Endothelial cell of umbilical vein (primary cell): Measurements from ENCODE around the gene CD109. TPM values are rescaled to one million over a fixed set of nuclear protein-coding genes. Genes with fewer than 3 reads are reported as not detected.
"Not testable (repeated sequence)": the region's sequence is repeated elsewhere in the genome, so short reads cannot be mapped to it uniquely, and the experiment has no call there.

ENCODE experiments used
- BruUV-seq: library from RNA; stranded (reverse); fragments of 400-500 nt; replicated peaks from 2 replicates; lab custom pipeline; 2021; lab: Mats Ljungman, UMichigan
- CTCF ChIA-PET: fragments of 300-600, 350-600 bp; sonication (Branson Sonifier 250); formaldehyde crosslinking; loops from one replicate; lab custom pipeline; 2021; ENCODE audit warnings: antibody characterized with exemption, inconsistent platforms; lab: Charles Lee
- POLR2A ChIA-PET: fragments of 300-600, 350-600 bp; sonication (Branson Sonifier 250); formaldehyde crosslinking; loops from one replicate; lab custom pipeline; 2021; ENCODE audit warnings: antibody characterized with exemption, inconsistent platforms; lab: Charles Lee
- DNase-seq: peaks from one replicate; pipeline ENCODE4 v3.0.0-alpha.2; 2011; ENCODE audit warnings: low read depth, low spot score
- FAIRE-seq: peaks from 2 replicates; lab custom pipeline; 2011; peaks lifted over from hg19 to GRCh38; lab: Jason Lieb, UNC
- H2AFZ ChIP-seq: 2 replicates; pipeline ENCODE4 v1.6.0; 2012; ENCODE audit warnings: low read depth, low read length, control low read depth, inconsistent platforms
- H3K27ac ChIP-seq: 2 replicates; pipeline ENCODE4 v1.5.1; 2011; ENCODE audit warnings: low read depth, mild to moderate bottlenecking, control low read depth, low read length, moderate library complexity; ENCODE audit not compliant: insufficient read depth
- H3K27me3 ChIP-seq, 2 experiments: 2 replicates each; pipeline versions ENCODE4 v1.6.0 to v1.6.1; 2011; ENCODE audit warnings: low read length in 2 of 2, mixed read lengths in 1 of 2; ENCODE audit not compliant: control insufficient read depth in 2 of 2, insufficient read depth in 2 of 2
- H3K36me3 ChIP-seq, 2 experiments: 2 replicates in 1 of 2; 3 replicates in 1 of 2; pipeline ENCODE4 v1.5.1; 2011; ENCODE audit warnings: low read length in 2 of 2, mild to moderate bottlenecking in 1 of 2, moderate library complexity in 1 of 2; ENCODE audit not compliant: control insufficient read depth in 2 of 2, insufficient read depth in 2 of 2; ENCODE audit errors: extremely low read depth in 1 of 2
- H3K4me1 ChIP-seq: 3 replicates; pipeline ENCODE4 v1.5.1; 2011; ENCODE audit warnings: mild to moderate bottlenecking, low read length; ENCODE audit not compliant: control insufficient read depth, insufficient read depth; ENCODE audit errors: extremely low read depth
- H3K4me2 ChIP-seq: 2 replicates; pipeline ENCODE4 v1.6.1; 2011; ENCODE audit warnings: low read length, control low read depth, mixed read lengths; ENCODE audit not compliant: insufficient read depth
- H3K4me3 ChIP-seq, 3 experiments: fragments of 200-600 bp in 1 of 3; sonication (generic), shearing (Covaris generic) in 1 of 3; replicated peaks in 1 of 3; 2 replicates each; pipeline ENCODE4 v1.5.1; 2011 to 2016; ENCODE audit warnings: control low read depth in 3 of 3, low read length in 3 of 3, mild to moderate bottlenecking in 2 of 3, inconsistent platforms in 1 of 3, low read depth in 1 of 3, moderate library complexity in 1 of 3; ENCODE audit not compliant: insufficient read depth in 1 of 3
- H3K79me2 ChIP-seq: 2 replicates; pipeline ENCODE4 v1.6.0; 2012; ENCODE audit warnings: low read length, inconsistent platforms; ENCODE audit not compliant: control insufficient read depth, insufficient read depth
- H3K9ac ChIP-seq: replicated peaks from 2 replicates; pipeline ENCODE3; 2011; ENCODE audit warnings: low read length, control low read depth; ENCODE audit not compliant: insufficient read depth; ENCODE audit errors: extremely low read depth
- H3K9me1 ChIP-seq: replicated peaks from 3 replicates; pipeline ENCODE4 v1.6.0; 2011; ENCODE audit warnings: mild to moderate bottlenecking, low read length; ENCODE audit not compliant: control insufficient read depth, insufficient read depth; ENCODE audit errors: extremely low read depth
- H3K9me3 ChIP-seq: replicated peaks from 2 replicates; pipeline ENCODE4 v1.5.1; 2012; ENCODE audit warnings: low read length, inconsistent platforms; ENCODE audit not compliant: control insufficient read depth, insufficient read depth
- H4K20me1 ChIP-seq: replicated peaks from 2 replicates; pipeline ENCODE3; 2011; ENCODE audit warnings: mild to moderate bottlenecking, low read length; ENCODE audit not compliant: control insufficient read depth, insufficient read depth; ENCODE audit errors: extremely low read depth
- JUN ChIP-seq: IDR thresholded peaks from 2 replicates; pipeline ENCODE4 v1.6.1; 2011; ENCODE audit warnings: borderline replicate concordance, low read depth; ENCODE audit not compliant: insufficient read length, insufficient read depth
- MAX ChIP-seq: IDR thresholded peaks from 2 replicates; pipeline ENCODE4 v1.6.1; 2011; ENCODE audit not compliant: insufficient read depth, insufficient read length
- POLR2A ChIP-seq: IDR thresholded peaks from 2 replicates; pipeline ENCODE4 v1.6.1; 2012; ENCODE audit warnings: low read depth, mild to moderate bottlenecking, control low read depth, low read length
- dilution Hi-C: fragments of 300-500 bp; cut with MboI; formaldehyde crosslinking; loops from one replicate; pipeline ENCODE4 v1.15.0; 2019; ENCODE audit warnings: low sequenced_read_pairs; ENCODE audit not compliant: extremely low pct_ligation_motif_present
- intact Hi-C: fragments of 100-400 bp; cut with micrococcal nuclease; formaldehyde crosslinking; loops from one replicate; pipeline ENCODE4 v1.10.0; 2022
- polyA plus RNA-seq, 4 experiments: library from polyadenylated mRNA; depleted of rRNA in 3 of 4; stranded (reverse) in 3 of 4; unstranded in 1 of 4; fragments of >200 nt; gene quantifications; 2 replicates each; pipeline versions ENCODE4 v1.2.1 to v1.2.3, GENCODE V29; 2011 to 2012; ENCODE audit warnings: missing spikeins in 1 of 4
- total RNA-seq: library from RNA; stranded (reverse); gene quantifications from 2 replicates; pipeline ENCODE4 v1.2.3, GENCODE V29; 2021

CD109 gene
- total and polyA plus RNA-seq, 2 donors (not counting 3 experiments of a cell fraction or from before 2014, with no cell fraction given) = 33.9 to 107 TPM

GRCh38 chr6:73679009-73679408, 17.0 kb upstream of the CD109 start:
- no TSS peak for BruUV-seq
- dilution Hi-C loops = no loop called here

GRCh38 chr6:73679846-73680245, 16.2 kb upstream of the CD109 start:
- H3K9me1 ChIP-seq, H2AFZ ChIP-seq, H3K9me3 ChIP-seq, FAIRE-seq, DNase-seq, POLR2A ChIA-PET, H3K79me2 ChIP-seq, H3K4me3 ChIP-seq, H3K9ac ChIP-seq, BruUV-seq, H3K4me2 ChIP-seq, H3K27me3 ChIP-seq, dilution Hi-C loops, H3K27ac ChIP-seq, H3K4me1 ChIP-seq, H4K20me1 ChIP-seq, H3K36me3 ChIP-seq: not testable (repeated sequence)
- CTCF ChIA-PET = interaction anchor here (0.5 to 10.0 kb wide), 4 partner anchors 27 to 1529 kb away, joined by 3 to 343 read pairs (median 4); no protein-coding TSS in a partner anchor
- intact Hi-C loops = loop anchor here (5.0 kb wide), 1 partner anchor 1527 kb away; the partner anchor contains the start of gene COL12A1

More at GRCh38 chr6:73679009-73679408, 17.0 kb upstream of the CD109 start:
- no peak overlapping the region for H3K4me2 ChIP-seq
- no peaks in the 10 kb centered on the region for H4K20me1 ChIP-seq
- TF ChIP-seq POLR2A (no peak), JUN (no peak), MAX (no peak)
- no peak for DNase-seq
- H3K9ac ChIP-seq = no peak overlapping the region
- H3K27ac ChIP-seq = no peak overlapping the region
- no peaks in the 10 kb centered on the region for H3K9me3 ChIP-seq
- H2AFZ ChIP-seq = no peak overlapping the region
- H3K9me1 ChIP-seq = no peaks in the 10 kb centered on the region
- intact Hi-C loops = loop anchor here (5.0 kb wide), 1 partner anchor 1528 kb away; the partner anchor contains the start of gene COL12A1
- H3K4me1 ChIP-seq = peaks cover 3% of the 10 kb centered on the region
- H3K27me3 ChIP-seq = no peaks in the 10 kb centered on the region
- ChIA-PET POLR2A (no interaction called here), CTCF (interaction anchor here (0.6 to 10.0 kb wide), 3 partner anchors 12 to 60 kb away, joined by 4 to 343 read pairs (median 5); no protein-coding TSS in a partner anchor)
- H3K4me3 ChIP-seq = no peak overlapping the region
- H3K79me2 ChIP-seq = no peaks in the 10 kb centered on the region
- no peaks in the 10 kb centered on the region for H3K36me3 ChIP-seq
- no peak for FAIRE-seq
